ENCODE results near the gene SUN2. TPM values are rescaled to one million over a fixed set of nuclear protein-coding genes. Genes with fewer than 3 reads are reported as not detected.
A peak's percentile ranks its signal among the peaks of the same experiment; 100 is the strongest.

Gene SUN2
- polyA plus RNA-seq, 3 donors, result 95.8 to 159 (median 97.8) TPM

- Mint-ChIP-seq H3K27ac (peak overlapping the region in 1 of 7 donors; percentile 36), H3K9me3 (peaks cover 0 to 3% (median 0%) of the 10 kb centered on the region in 7 donors), H3K36me3 (no peaks in the 10 kb centered on the region), H3K27me3 (ENCODE audit: low read depth in 3 of 3) (peaks cover 0 to 5% (median 1%) of the 10 kb centered on the region in 3 donors), H3K4me3 (no peak overlapping the region), H3K4me1 (peaks cover 6% of the 10 kb centered on the region)
- H3K9ac ChIP-seq (ENCODE audit: insufficient read depth, low read length, poor library complexity, severe bottlenecking), result no peak overlapping the region
- no peak overlapping the region for H2AFZ ChIP-seq (ENCODE audit: insufficient read depth, low read depth, low read length, poor library complexity, severe bottlenecking)
- WGBS (ENCODE audit: insufficient coverage), result 95% methylated on average over 11 of the region's 11 CpGs
- H3K27ac ChIP-seq (ENCODE audit: low read depth in 1 of 2, low read length in 2 of 2), result no peak overlapping the region
- H3K9me3 ChIP-seq (replicated peaks in 1 of 2; ENCODE audit: control insufficient read depth in 1 of 2, insufficient read depth in 1 of 2, low read length in 2 of 2), result no peaks in the 10 kb centered on the region
- no peaks in the 10 kb centered on the region for H3K79me2 ChIP-seq (ENCODE audit: insufficient read depth, low read length)
- DNase-seq, result no peak
- H4K20me1 ChIP-seq (ENCODE audit: insufficient read depth, low read length), result no peaks in the 10 kb centered on the region
- no peaks in the 10 kb centered on the region for H3K27me3 ChIP-seq (ENCODE audit: control insufficient read depth in 2 of 2, insufficient read depth in 2 of 2, low read length in 2 of 2)
- H3K4me1 ChIP-seq (ENCODE audit: control insufficient read depth in 1 of 2, insufficient read depth in 2 of 2, low read length in 2 of 2), result no peaks in the 10 kb centered on the region
- H3K36me3 ChIP-seq (replicated peaks in 1 of 2; ENCODE audit: control insufficient read depth in 1 of 2, insufficient read depth in 2 of 2, low read length in 2 of 2), result no peaks in the 10 kb centered on the region
- intact Hi-C loops (cut with micrococcal nuclease), result no loop called here
- H3K4me2 ChIP-seq (replicated peaks; ENCODE audit: extremely low read depth, low read length, poor library complexity, severe bottlenecking), result no peak overlapping the region
- H3K4me3 ChIP-seq (replicated peaks in 1 of 3; ENCODE audit: low read depth in 2 of 3, low read length in 3 of 3), result no peak overlapping the region
- TF ChIP-seq CTCF (IDR thresholded peaks at IDR 0.05), result no peak
These were observed 12.2 kb upstream of the SUN2 start for GRCh38 chr22:38768036-38768435.

GRCh38 chr22:38767313-38767712, 11.5 kb upstream of the SUN2 start:
- no peaks in the 10 kb centered on the region for H3K36me3 Mint-ChIP-seq
- peak overlapping the region in 1 of 7 donors; percentile 11 for H3K27ac Mint-ChIP-seq
- 82% methylated on average over 9 of the region's 9 CpGs for WGBS (ENCODE audit: insufficient coverage)
- Histone ChIP-seq H3K79me2 (ENCODE audit: insufficient read depth, low read length) (no peaks in the 10 kb centered on the region), H2AFZ (ENCODE audit: insufficient read depth, low read depth, low read length, poor library complexity, severe bottlenecking) (no peak overlapping the region), H3K27ac (ENCODE audit: low read depth in 1 of 2, low read length in 2 of 2) (no peak overlapping the region), H3K4me1 (ENCODE audit: control insufficient read depth in 1 of 2, insufficient read depth in 2 of 2, low read length in 2 of 2) (no peaks in the 10 kb centered on the region), H4K20me1 (ENCODE audit: insufficient read depth, low read length) (no peaks in the 10 kb centered on the region), H3K4me3 (replicated peaks in 1 of 3; ENCODE audit: low read depth in 2 of 3, low read length in 3 of 3) (no peak overlapping the region), H3K9me3 (replicated peaks in 1 of 2; ENCODE audit: control insufficient read depth in 1 of 2, insufficient read depth in 1 of 2, low read length in 2 of 2) (no peaks in the 10 kb centered on the region), H3K9ac (ENCODE audit: insufficient read depth, low read length, poor library complexity, severe bottlenecking) (no peak overlapping the region), H3K36me3 (replicated peaks in 1 of 2; ENCODE audit: control insufficient read depth in 1 of 2, insufficient read depth in 2 of 2, low read length in 2 of 2) (no peaks in the 10 kb centered on the region), H3K27me3 (ENCODE audit: control insufficient read depth in 2 of 2, insufficient read depth in 2 of 2, low read length in 2 of 2) (no peaks in the 10 kb centered on the region), H3K4me2 (replicated peaks; ENCODE audit: extremely low read depth, low read length, poor library complexity, severe bottlenecking) (no peak overlapping the region)
- H3K9me3 Mint-ChIP-seq, result peaks cover 0 to 3% (median 0%) of the 10 kb centered on the region in 7 donors
- H3K4me1 Mint-ChIP-seq, result peaks cover 6% of the 10 kb centered on the region
- H3K27me3 Mint-ChIP-seq (ENCODE audit: low read depth in 3 of 3), result peaks cover 1 to 5% (median 3%) of the 10 kb centered on the region in 3 donors
- no peak overlapping the region for H3K4me3 Mint-ChIP-seq
- no peak for DNase-seq
- intact Hi-C loops (cut with micrococcal nuclease), result no loop called here
- TF ChIP-seq CTCF (IDR thresholded peaks at IDR 0.05), result no peak
